HEK293 (cell line): Measurements from ENCODE around the gene USP7.
"Not testable (repeated sequence)": the region's sequence is repeated elsewhere in the genome, so short reads cannot be mapped to it uniquely, and the experiment has no call there.

Experiments
- CTCF ChIA-PET: fragments of 350-600 bp; formaldehyde crosslinking; extraction: SDS; loops from one replicate; lab custom pipeline; 2021; ENCODE audit warnings: antibody characterized with exemption; lab: Yijun Ruan, JAX
- POLR2A ChIA-PET: fragments of 300-600 bp; formaldehyde crosslinking; extraction: SDS; loops from one replicate; lab custom pipeline; 2020; ENCODE audit warnings: antibody characterized with exemption, inconsistent platforms; lab: Yijun Ruan, JAX
- H3K27ac ChIP-seq: fragments of 200-500 bp; sonication (Bioruptor generic); 2 replicates; pipeline ENCODE4 v1.5.1; 2014; ENCODE audit warnings: low read depth, low read length, control low read depth, inconsistent platforms; ENCODE audit errors: extremely low read depth
- H3K36me3 ChIP-seq, 2 experiments: fragments of 200-500 bp in 1 of 2; sonication (Bioruptor generic) in 1 of 2; 1 replicate in 1 of 2; 2 replicates in 1 of 2; pipeline ENCODE4 v1.5.1; 2014 to 2017; ENCODE audit warnings: inconsistent platforms in 2 of 2, low read length in 2 of 2; ENCODE audit not compliant: control insufficient read depth in 2 of 2, insufficient read depth in 1 of 2
- H3K4me1 ChIP-seq: fragments of 200-500 bp; sonication (Bioruptor generic); 2 replicates; pipeline ENCODE4 v1.5.1; 2014; ENCODE audit warnings: mild to moderate bottlenecking, low read length, inconsistent platforms; ENCODE audit not compliant: control insufficient read depth, insufficient read depth
- H3K4me3 ChIP-seq: 2 replicates; pipeline ENCODE4 v1.5.1; 2011; ENCODE audit warnings: low read depth, mild to moderate bottlenecking, control low read depth, low read length, moderate library complexity
- H3K9me3 ChIP-seq: fragments of 200-500 bp; sonication (Bioruptor generic); 2 replicates; pipeline ENCODE4 v1.5.1; 2014; ENCODE audit warnings: low read depth, low read length, inconsistent platforms; ENCODE audit not compliant: control insufficient read depth, insufficient read depth
- CTCF ChIP-seq: fragments of 450-650 bp; formaldehyde crosslinking; IDR thresholded peaks from 2 replicates; pipeline ENCODE4 v1.5.1; 2016; ENCODE audit warnings: missing biosample characterization, missing genetic modification characterization
- KLF16 ChIP-seq: fragments of 450-650 bp; formaldehyde crosslinking; IDR thresholded peaks from 2 replicates; pipeline ENCODE4 v1.5.1; 2017; ENCODE audit warnings: missing biosample characterization, missing genetic modification characterization
- KLF9 ChIP-seq: fragments of 450-650 bp; formaldehyde crosslinking; IDR thresholded peaks from 2 replicates; pipeline ENCODE4 v1.5.1; 2016; ENCODE audit warnings: missing biosample characterization, missing genetic modification characterization, low read depth
- PATZ1 ChIP-seq: fragments of 450-650 bp; formaldehyde crosslinking; IDR thresholded peaks from 2 replicates; pipeline ENCODE4 v1.5.1; 2016; ENCODE audit warnings: missing biosample characterization, missing genetic modification characterization
- SCRT1 ChIP-seq: fragments of 450-650 bp; formaldehyde crosslinking; IDR thresholded peaks from 2 replicates; pipeline ENCODE4 v1.5.1; 2016; ENCODE audit warnings: missing biosample characterization, missing genetic modification characterization, borderline replicate concordance
- WT1 ChIP-seq: fragments of 450-650 bp; formaldehyde crosslinking; IDR thresholded peaks from 2 replicates; pipeline ENCODE4 v1.5.1; 2016; ENCODE audit warnings: missing biosample characterization, missing genetic modification characterization
- ZNF169 ChIP-seq: fragments of 450-650 bp; formaldehyde crosslinking; IDR thresholded peaks from 2 replicates; pipeline ENCODE4 v1.5.1; 2016; ENCODE audit warnings: missing biosample characterization, missing genetic modification characterization
- ZNF175 ChIP-seq: fragments of 450-650 bp; formaldehyde crosslinking; IDR thresholded peaks from 2 replicates; pipeline ENCODE4 v1.5.1; 2016; ENCODE audit warnings: missing biosample characterization, missing genetic modification characterization
- ZNF18 ChIP-seq: fragments of 450-650 bp; formaldehyde crosslinking; IDR thresholded peaks from 2 replicates; pipeline ENCODE4 v1.5.1; 2016; ENCODE audit warnings: missing biosample characterization, missing genetic modification characterization
- ZNF362 ChIP-seq: fragments of 450-650 bp; formaldehyde crosslinking; IDR thresholded peaks from 2 replicates; pipeline ENCODE4 v1.5.1; 2016; ENCODE audit warnings: missing biosample characterization, missing genetic modification characterization
- ZNF391 ChIP-seq: fragments of 450-650 bp; formaldehyde crosslinking; IDR thresholded peaks from 2 replicates; pipeline ENCODE4 v1.5.1; 2016; ENCODE audit warnings: low read depth, missing biosample characterization, missing genetic modification characterization, borderline replicate concordance
- ZNF529 ChIP-seq: fragments of 450-650 bp; formaldehyde crosslinking; IDR thresholded peaks from 2 replicates; pipeline ENCODE4 v1.5.1; 2017; ENCODE audit warnings: missing genetic modification characterization, missing biosample characterization; ENCODE audit not compliant: insufficient replicate concordance
- ZNF585B ChIP-seq: fragments of 450-650 bp; formaldehyde crosslinking; IDR thresholded peaks from 2 replicates; pipeline ENCODE4 v1.5.1; 2016; ENCODE audit warnings: missing biosample characterization, missing genetic modification characterization
- ZNF660 ChIP-seq: fragments of 450-650 bp; IDR thresholded peaks from 2 replicates; pipeline ENCODE4 v1.5.1; 2018; ENCODE audit warnings: missing biosample characterization, mild to moderate bottlenecking, missing genetic modification characterization
- ZNF664 ChIP-seq: fragments of 450-650 bp; formaldehyde crosslinking; IDR thresholded peaks from 2 replicates; pipeline ENCODE4 v1.5.1; 2016; ENCODE audit warnings: missing biosample characterization, missing genetic modification characterization
- ZNF704 ChIP-seq: fragments of 450-650 bp; formaldehyde crosslinking; IDR thresholded peaks from 2 replicates; pipeline ENCODE4 v1.5.1; 2016; ENCODE audit warnings: missing biosample characterization, missing genetic modification characterization
- ZNF791 ChIP-seq: fragments of 450-650 bp; formaldehyde crosslinking; IDR thresholded peaks from 2 replicates; pipeline ENCODE4 v1.5.1; 2016; ENCODE audit warnings: missing biosample characterization, missing genetic modification characterization
- ZNF843 ChIP-seq: fragments of 450-650 bp; formaldehyde crosslinking; IDR thresholded peaks from 2 replicates; pipeline ENCODE4 v1.5.1; 2016; ENCODE audit warnings: missing biosample characterization, missing genetic modification characterization

The USP7 gene

GRCh38 chr16:8874388-8874787 is 89.3 kb downstream of the USP7 start (continued):
- no peak for TF ChIP-seq PATZ1 (tag by site-specific recombination)
- TF ChIP-seq ZNF391 (tag by site-specific recombination), result no peak
- TF ChIP-seq ZNF843 (tag by site-specific recombination), result no peak
- TF ChIP-seq ZNF791 (tag by site-specific recombination), result no peak

GRCh38 chr16:8873866-8874195 is 89.9 kb downstream of the USP7 start:
- H3K9me3 ChIP-seq, H3K27ac ChIP-seq, H3K36me3 ChIP-seq, H3K4me3 ChIP-seq, H3K4me1 ChIP-seq, POLR2A ChIA-PET: not testable (repeated sequence)
- CTCF ChIA-PET, result interaction anchor here (0.7 to 4.5 kb wide), 4 partner anchors 7 to 126 kb away, joined by 4 to 30 read pairs (median 6); partner anchors contain the start of gene LITAFD

- TF ChIP-seq ZNF664 (tag by site-specific recombination) (peak; percentile 92), CTCF (tag by site-specific recombination) (peak; percentile 26; the same call in 1 of the 2 replicates), ZNF704 (tag by site-specific recombination) (no peak)
- Histone ChIP-seq H3K9me3 (no peaks in the 10 kb centered on the region), H3K4me3 (no peak overlapping the region), H3K36me3 (no peaks in the 10 kb centered on the region), H3K27ac (no peak overlapping the region), H3K4me1 (peaks cover 3% of the 10 kb centered on the region; the same call in 1 of the 2 replicates)
- CTCF ChIA-PET, result interaction anchor here (0.7 to 4.5 kb wide), 5 partner anchors 8 to 127 kb away, joined by 3 to 30 read pairs (median 5); partner anchors contain the start of gene LITAFD
- POLR2A ChIA-PET, result interaction anchor here (0.7 kb wide), 1 partner anchor 156 kb away, joined by 5 read pairs; no protein-coding TSS in a partner anchor
These were observed 90.5 kb downstream of the USP7 start for GRCh38 chr16:8872967-8873865.

- no peaks in the 10 kb centered on the region for H3K36me3 ChIP-seq
- no peak overlapping the region for H3K4me3 ChIP-seq
- H3K4me1 ChIP-seq, result peaks cover 3% of the 10 kb centered on the region; the same call in 1 of the 2 replicates
- ChIA-PET POLR2A (interaction anchor here (0.7 kb wide), 1 partner anchor 158 kb away, joined by 5 read pairs; no protein-coding TSS in a partner anchor), CTCF (interaction anchor here (0.7 to 4.5 kb wide), 3 partner anchors 9 to 39 kb away, joined by 3 to 30 read pairs (median 3); partner anchors contain the start of gene LITAFD)
- no peaks in the 10 kb centered on the region for H3K9me3 ChIP-seq
- no peak overlapping the region for H3K27ac ChIP-seq
- TF ChIP-seq ZNF362 (tag by site-specific recombination) (no peak), KLF9 (no peak), SCRT1 (tag by site-specific recombination) (no peak), ZNF18 (no peak), ZNF529 (no peak), ZNF660 (tag by site-specific recombination) (no peak), ZNF704 (tag by site-specific recombination) (no peak), ZNF175 (tag by site-specific recombination) (no peak), WT1 (tag by site-specific recombination) (no peak), ZNF585B (tag by site-specific recombination) (no peak), ZNF664 (tag by site-specific recombination) (no peak), KLF16 (tag by site-specific recombination) (no peak), ZNF169 (tag by site-specific recombination) (no peak)
These were observed 91.6 kb downstream of the USP7 start for GRCh38 chr16:8872071-8872470.
